NCI-H2196 treated with DMSO at 0.1 percent for 48 hours (cell line): ENCODE results near the gene PHYKPL.
"Not testable (repeated sequence)": the region's sequence is repeated elsewhere in the genome, so short reads cannot be mapped to it uniquely, and the experiment has no call there.

Source experiments
- DNase-seq: peaks from one replicate; lab custom pipeline; 2025; ENCODE audit not compliant: unreplicated experiment; lab: John Stamatoyannopoulos, UW

The PHYKPL gene

GRCh38 chr5:178240341-178240741 is 7.7 kb upstream of the PHYKPL start:
- no peak for DNase-seq

GRCh38 chr5:178239626-178240301 is 7.2 kb upstream of the PHYKPL start:
- not testable (repeated sequence) for DNase-seq

- no peak for DNase-seq
These were observed 6.3 kb upstream of the PHYKPL start for GRCh38 chr5:178238711-178239592.

- no peak for DNase-seq
These were observed 5.7 kb upstream of the PHYKPL start for GRCh38 chr5:178238313-178238635.

GRCh38 chr5:178237431-178238312 is 5.1 kb upstream of the PHYKPL start:
- no peak for DNase-seq

GRCh38 chr5:178236679-178237078 is 4.1 kb upstream of the PHYKPL start:
- no peak for DNase-seq

GRCh38 chr5:178236126-178236525 is 3.5 kb upstream of the PHYKPL start:
- DNase-seq, result no peak

GRCh38 chr5:178235588-178235974 is 3.0 kb upstream of the PHYKPL start:
- DNase-seq, result no peak

- DNase-seq, result no peak
These were observed 2.4 kb upstream of the PHYKPL start for GRCh38 chr5:178234750-178235587.

- no peak for DNase-seq
These were observed 1.6 kb upstream of the PHYKPL start for GRCh38 chr5:178234121-178234749.

GRCh38 chr5:178232920-178233429 is 373 bp upstream of the PHYKPL start:
- DNase-seq, result no peak

GRCh38 chr5:178231539-178232123 is 971 bp downstream of the PHYKPL start:
- no peak for DNase-seq

GRCh38 chr5:178230879-178231538 is 1.6 kb downstream of the PHYKPL start:
- no peak for DNase-seq

GRCh38 chr5:178229861-178230260 is 2.7 kb downstream of the PHYKPL start:
- DNase-seq, result no peak

GRCh38 chr5:178229111-178229510 is 3.5 kb downstream of the PHYKPL start:
- not testable (repeated sequence) for DNase-seq

GRCh38 chr5:178228609-178229008 is 4.0 kb downstream of the PHYKPL start:
- no peak for DNase-seq

GRCh38 chr5:178227929-178228328 is 4.7 kb downstream of the PHYKPL start:
- no peak for DNase-seq

GRCh38 chr5:178227138-178227659 is 5.4 kb downstream of the PHYKPL start:
- no peak for DNase-seq

- no peak for DNase-seq
These were observed 7.4 kb downstream of the PHYKPL start for GRCh38 chr5:178225174-178225573.
